ENCODE data around the gene CROCC. TPM values are rescaled to one million over a fixed set of nuclear protein-coding genes. Genes with fewer than 3 reads are reported as not detected.

CROCC gene
- total RNA-seq, 1 donor from 2014 or later, result 27.0 TPM

GRCh38 chr1:17004466-17005364, 83.0 kb downstream of the CROCC start:
- no peak for DNase-seq (ENCODE audit: low spot score in 2 of 2)
- Histone ChIP-seq H3K36me3 (peaks cover 42 to 54% of the 10 kb centered on the region in 2 donors), H3K9me3 (no peaks in the 10 kb centered on the region), H3K27ac (no peak overlapping the region), H3K4me1 (no peaks in the 10 kb centered on the region), H3K27me3 (no peaks in the 10 kb centered on the region), H3K4me3 (no peak overlapping the region)
- intact Hi-C loops (cut with DNase I), result no loop called here
- TF ChIP-seq CTCF (IDR thresholded peaks at IDR 0.05), result no peak

GRCh38 chr1:17005365-17005740, 83.6 kb downstream of the CROCC start:
- Histone ChIP-seq H3K4me1 (peaks cover 1 to 5% of the 10 kb centered on the region in 2 donors), H3K27ac (no peak overlapping the region), H3K27me3 (no peaks in the 10 kb centered on the region), H3K4me3 (no peak overlapping the region), H3K36me3 (peaks cover 36 to 48% of the 10 kb centered on the region in 2 donors), H3K9me3 (no peaks in the 10 kb centered on the region)
- DNase-seq (ENCODE audit: low spot score in 2 of 2), result no peak
- intact Hi-C loops (cut with DNase I), result no loop called here
- no peak for TF ChIP-seq CTCF (IDR thresholded peaks at IDR 0.05)

- Histone ChIP-seq H3K27ac (no peak overlapping the region), H3K36me3 (peaks cover 28 to 33% of the 10 kb centered on the region in 2 donors), H3K27me3 (no peaks in the 10 kb centered on the region), H3K9me3 (no peaks in the 10 kb centered on the region), H3K4me3 (no peak overlapping the region), H3K4me1 (peaks cover 12 to 14% of the 10 kb centered on the region in 2 donors)
- DNase-seq (ENCODE audit: low spot score in 2 of 2), result no peak
- TF ChIP-seq CTCF (IDR thresholded peaks at IDR 0.05), result no peak
- intact Hi-C loops (cut with DNase I), result no loop called here
Measured at GRCh38 chr1:17007121-17007520, 85.4 kb downstream of the CROCC start.

GRCh38 chr1:17008208-17008855, 86.6 kb downstream of the CROCC start:
- H3K27me3 ChIP-seq, result no peaks in the 10 kb centered on the region
- no peak overlapping the region for H3K27ac ChIP-seq
- intact Hi-C loops (cut with DNase I), result no loop called here
- peaks cover 16 to 23% of the 10 kb centered on the region in 2 donors for H3K36me3 ChIP-seq
- TF ChIP-seq CTCF (IDR thresholded peaks at IDR 0.05), result no peak
- no peak for DNase-seq (ENCODE audit: low spot score in 2 of 2)
- H3K4me1 ChIP-seq, result peaks cover 13 to 14% of the 10 kb centered on the region in 2 donors
- H3K9me3 ChIP-seq, result no peaks in the 10 kb centered on the region
- H3K4me3 ChIP-seq, result no peak overlapping the region

- H3K4me3 ChIP-seq, result no peak overlapping the region
- no peak overlapping the region for H3K27ac ChIP-seq
- TF ChIP-seq CTCF (IDR thresholded peaks at IDR 0.05), result no peak
- intact Hi-C loops (cut with DNase I), result no loop called here
- H3K27me3 ChIP-seq, result no peaks in the 10 kb centered on the region
- peaks cover 13 to 14% of the 10 kb centered on the region in 2 donors for H3K4me1 ChIP-seq
- peaks cover 8 to 10% of the 10 kb centered on the region in 2 donors for H3K36me3 ChIP-seq
- no peaks in the 10 kb centered on the region for H3K9me3 ChIP-seq
- no peak for DNase-seq (ENCODE audit: low spot score in 2 of 2)
Measured at GRCh38 chr1:17009706-17010105, 88.0 kb downstream of the CROCC start.
